DMS53 treated with DMSO at 0.1 percent for 48 hours (cell line): ENCODE measurements around the gene ZNF784.

Source experiments
- DNase-seq: peaks from one replicate; lab custom pipeline; 2025; ENCODE audit not compliant: unreplicated experiment; lab: John Stamatoyannopoulos, UW

Gene ZNF784

DNA sequence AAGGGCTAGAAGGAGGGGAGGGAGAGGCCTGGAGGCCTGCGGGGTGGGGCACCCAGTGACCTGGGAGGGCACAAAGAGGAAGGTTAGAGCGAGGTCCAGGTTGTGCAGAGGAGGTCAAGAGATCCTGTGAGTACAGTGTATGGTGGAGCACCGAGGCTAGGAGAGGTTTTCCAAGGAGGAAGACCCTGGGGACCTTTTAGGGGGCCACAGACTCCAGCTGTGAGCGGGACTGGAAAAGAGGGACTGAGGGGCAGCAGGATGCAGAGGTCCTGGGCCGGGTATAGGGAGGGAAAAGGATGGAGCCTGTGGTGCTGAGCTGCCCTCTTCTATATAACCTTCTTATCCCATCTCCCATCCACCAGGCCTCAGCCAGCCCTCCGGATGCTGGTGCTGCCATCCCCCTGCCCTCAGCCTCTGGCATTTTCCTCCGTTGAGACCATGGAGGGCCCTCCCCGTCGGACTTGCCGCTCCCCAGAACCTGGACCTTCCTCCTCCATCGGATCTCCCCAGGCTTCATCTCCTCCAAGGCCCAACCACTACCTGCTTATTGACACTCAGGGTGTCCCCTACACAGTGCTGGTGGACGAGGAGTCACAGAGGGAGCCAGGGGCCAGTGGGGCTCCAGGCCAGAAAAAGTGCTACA lies 19.9 kb upstream of the ZNF784 start:
- DNase-seq = no peak

DNA sequence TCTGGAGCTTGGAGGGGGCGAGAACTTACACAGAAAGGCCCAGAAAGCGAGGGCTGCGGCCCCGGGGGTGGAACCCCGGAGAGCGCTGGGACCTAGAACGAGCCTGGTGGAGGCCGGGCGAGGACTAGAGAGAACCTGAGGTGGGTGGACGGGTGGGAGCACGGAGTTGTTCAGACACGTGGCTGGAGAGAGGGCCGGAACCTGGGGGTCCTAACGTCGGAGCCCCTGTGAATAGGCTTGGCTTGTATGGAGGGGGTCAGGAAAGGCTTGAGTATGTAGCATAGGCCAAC lies 19.5 kb upstream of the ZNF784 start:
- no peak for DNase-seq

DNA sequence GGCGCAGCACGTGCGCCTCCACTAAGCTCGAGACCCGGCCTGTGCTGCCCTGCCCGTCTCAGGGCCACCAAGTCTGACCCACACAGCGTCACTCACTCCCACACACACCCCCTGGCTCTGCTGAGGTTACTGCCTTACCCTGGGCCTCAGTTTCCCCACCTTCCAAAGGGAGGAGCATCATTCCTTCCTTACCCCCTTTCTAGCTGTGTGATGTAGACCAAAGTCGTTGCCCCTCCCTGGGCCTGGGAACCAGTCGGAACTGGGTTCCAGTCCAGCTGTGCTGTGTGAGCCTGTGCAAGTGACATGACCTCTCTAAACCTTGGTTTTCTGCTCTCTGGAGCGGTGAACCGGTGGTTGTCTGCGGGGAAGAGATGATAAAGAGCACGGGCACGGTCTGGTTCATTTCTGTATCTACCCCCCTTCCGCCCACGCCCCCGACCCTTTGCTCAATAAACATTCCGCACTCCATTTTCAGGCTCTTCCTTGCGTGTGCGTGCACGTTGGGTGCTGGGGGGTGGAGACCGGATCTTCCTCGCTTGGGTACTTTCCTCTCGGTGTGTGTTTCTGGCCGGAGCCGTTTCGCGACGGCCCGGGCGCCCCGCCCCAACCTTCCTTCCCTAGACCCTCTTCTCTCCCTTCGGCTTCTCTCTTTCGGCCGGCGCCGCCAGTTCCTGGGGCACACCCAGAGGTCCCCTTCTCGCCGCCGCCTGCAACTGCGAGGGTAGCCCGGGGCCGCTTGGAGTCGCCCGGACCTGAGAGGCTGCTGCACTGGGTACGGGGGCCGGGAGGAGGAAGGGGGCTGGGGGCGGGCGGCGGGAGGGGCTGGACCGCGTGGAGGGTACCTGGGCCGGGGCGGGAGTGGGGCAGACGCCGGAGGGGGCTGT lies 18.9 kb upstream of the ZNF784 start, which contains the start of gene ZNF581:
Gene ZNF581, plus strand, starts transcription at position 647 of the 884 bp plus-strand sequence. CDS start 923 bp downstream, outside the sequence.
- DNase-seq = peak; percentile 71

DNA sequence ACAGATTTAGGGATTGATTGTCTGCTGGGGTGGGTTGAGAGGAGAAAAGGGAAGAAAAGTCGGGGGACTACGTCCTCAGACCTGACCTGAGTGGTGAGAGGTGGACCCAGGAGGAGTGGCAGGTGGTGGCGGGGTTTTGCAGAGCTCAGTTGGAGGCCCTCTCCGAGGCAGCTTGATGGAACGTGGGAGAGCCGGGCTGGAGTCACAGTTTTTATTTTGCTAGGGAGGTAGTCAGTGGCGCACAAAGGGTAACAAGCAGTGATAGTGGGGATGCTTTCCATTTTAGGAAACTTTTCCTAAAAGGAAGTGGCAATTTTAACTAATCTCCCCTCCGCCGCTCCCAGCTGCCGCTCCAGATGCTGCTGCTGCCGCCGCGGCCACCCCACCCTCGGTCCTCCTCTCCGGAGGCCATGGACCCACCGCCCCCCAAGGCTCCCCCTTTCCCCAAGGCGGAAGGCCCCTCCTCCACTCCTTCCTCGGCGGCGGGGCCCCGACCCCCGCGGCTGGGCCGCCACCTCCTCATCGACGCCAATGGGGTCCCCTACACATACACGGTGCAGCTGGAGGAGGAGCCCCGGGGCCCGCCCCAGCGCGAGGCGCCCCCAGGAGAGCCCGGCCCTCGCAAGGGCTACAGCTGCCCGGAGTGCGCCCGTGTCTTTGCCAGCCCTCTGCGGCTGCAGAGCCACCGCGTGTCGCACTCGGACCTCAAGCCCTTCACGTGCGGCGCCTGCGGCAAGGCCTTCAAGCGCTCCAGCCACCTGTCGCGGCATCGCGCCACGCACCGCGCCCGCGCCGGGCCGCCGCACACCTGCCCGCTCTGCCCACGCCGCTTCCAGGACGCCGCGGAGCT lies 18.0 kb upstream of the ZNF784 start:
- DNase-seq = peak; percentile 16

DNA sequence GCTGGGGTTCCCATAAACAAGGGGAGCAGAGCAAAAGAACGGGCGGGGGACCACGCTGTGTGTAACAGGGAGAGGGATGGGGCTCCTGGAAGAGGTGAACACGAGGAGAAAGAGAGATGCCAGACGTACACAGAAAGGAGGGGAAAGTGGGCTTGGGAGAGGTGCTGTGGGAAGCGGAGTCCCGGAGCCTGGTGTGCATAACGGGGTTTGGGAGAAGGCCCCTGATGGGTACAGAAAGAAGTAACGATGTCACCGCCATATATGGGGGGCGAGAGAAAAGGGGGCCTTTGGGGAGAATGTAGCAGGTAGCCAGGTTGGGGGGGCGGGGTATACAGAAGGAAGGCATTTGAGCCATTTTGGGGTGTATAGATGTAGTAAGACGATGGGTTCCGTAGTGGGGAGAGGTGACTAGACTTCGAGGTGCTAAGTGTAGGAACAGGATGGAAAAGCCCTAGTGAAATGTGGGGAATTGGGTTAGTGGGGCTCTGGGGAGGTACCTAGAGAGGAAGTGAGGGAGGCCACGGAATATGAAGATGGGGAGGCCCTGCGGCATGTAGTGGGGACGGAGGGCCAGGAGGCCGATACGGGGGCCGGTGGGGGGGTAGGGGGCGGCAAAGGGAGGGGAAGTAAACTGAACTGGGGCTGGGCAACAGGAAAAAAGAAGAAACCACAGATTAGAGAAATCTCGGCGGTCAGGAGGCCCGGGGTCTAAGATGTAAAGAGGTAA lies 17.2 kb upstream of the ZNF784 start:
- DNase-seq = peak; percentile 16

DNA sequence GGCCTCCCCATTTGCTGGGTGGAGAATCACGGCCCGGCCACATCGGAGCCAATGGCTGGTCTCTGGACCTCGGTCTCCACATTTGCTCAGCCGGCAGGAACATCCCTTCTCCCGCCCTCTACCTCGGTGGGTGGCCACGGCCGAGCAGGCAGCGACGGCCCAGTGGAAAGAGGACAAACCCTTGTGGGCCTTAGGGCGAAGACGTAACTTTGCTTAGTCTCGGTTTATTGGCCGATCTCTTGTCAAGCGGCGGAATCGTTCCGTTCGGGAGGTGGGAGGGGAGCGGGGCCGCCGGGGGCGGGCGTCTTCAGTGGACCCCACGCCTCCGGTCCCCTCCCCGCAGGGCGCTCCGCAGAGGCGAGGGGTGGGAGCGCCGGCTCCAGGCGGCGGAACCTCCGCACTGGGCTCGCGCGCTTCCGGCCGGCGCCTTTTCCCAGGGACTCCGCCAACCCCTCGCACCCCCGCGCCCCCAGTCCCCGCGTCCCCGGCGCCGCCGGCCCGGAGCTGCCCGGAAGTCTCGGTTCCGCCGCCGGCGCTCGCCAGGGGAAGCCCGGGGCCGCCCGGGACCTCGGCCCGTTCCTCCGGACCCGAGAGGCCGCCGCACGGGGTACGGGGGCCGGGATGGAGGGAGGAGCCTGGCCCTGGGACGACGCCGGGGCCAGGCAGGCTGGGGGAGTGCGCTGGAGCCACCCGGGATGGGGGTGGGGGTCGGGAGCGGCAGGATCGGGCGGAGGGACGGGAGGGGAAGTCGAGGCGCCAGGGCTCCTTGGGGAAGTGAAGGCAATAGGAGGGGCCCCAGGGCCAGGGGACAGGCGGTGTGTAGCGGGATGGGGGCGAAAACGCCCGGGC lies 16.4 kb upstream of the ZNF784 start, which contains the start of gene ZNF580:
Gene ZNF580, plus strand, starts transcription at position 426 of the 849 bp plus-strand sequence. CDS start 1,507 bp downstream, outside the sequence.
- DNase-seq = peak; percentile 75

DNA sequence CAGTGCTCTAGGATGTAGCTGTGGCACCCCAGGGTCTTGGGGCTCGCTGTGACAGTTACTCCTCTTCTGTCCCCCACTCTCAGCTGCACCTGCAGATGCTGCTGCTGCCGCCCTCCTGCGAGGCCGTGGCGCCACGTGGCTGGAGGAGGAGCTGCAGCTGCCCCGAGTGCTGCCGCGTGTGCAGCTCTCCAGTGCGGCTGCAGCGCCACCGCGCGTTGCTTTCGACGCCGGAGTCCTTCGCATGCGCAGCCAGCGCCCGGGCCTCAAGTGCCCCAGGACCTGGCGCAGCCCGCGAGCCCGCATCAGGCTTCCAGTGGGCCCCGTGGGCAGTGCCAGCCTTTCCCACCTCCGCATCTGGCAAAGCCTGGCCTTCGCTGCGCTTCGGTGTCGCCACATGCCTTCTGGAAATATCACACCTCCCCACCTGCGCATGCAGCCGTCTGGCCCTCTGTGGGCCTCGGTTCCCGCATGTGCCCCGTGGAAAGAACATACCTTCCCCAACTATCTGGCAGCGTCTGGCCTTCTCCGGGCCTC lies 15.7 kb upstream of the ZNF784 start:
- DNase-seq = peak; percentile 82

DNA sequence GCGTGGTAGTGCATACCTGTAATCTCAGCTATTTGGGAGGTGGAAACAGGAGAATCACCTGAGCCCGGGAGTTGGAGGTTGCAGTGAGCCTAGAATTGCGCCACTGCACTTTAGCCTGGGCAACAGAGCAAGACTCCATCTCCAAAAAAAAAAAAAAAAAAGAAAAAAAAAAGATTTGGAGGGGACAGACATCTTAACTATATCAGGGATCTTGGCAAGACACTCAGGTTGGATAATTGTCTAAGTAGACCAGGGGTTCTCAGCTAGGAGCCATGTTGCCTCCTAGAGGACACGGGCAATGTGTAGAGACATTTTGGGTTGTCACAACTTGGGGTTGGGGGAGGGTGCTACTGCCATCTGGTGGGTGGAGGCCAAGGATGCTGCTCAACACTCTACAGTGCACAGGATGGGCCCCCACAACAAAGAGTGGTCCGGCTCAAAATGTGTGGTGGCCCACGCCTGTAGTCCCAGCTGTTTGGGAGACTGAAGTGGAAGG lies 14.5 kb upstream of the ZNF784 start:
- DNase-seq = no peak

DNA sequence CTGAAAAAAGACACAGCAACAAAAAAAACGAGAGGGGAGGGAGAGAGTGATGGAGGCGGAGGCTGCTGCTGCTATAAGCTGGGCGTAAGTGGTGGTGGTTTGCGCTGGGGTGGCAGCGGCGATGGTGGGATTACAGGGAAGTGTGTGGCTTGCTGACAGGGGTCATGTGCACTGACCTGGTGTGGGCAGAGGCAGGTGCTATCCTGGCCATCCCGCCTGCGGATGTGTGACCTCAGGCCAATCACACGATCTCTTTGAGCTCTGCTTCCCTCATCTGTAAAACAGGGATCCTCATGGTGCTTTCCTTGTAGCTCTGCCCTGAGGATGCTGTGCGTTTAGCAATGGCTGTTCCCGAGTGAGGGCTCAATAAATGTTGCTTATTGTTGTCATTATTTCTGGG lies 13.2 kb upstream of the ZNF784 start:
- DNase-seq = no peak

DNA sequence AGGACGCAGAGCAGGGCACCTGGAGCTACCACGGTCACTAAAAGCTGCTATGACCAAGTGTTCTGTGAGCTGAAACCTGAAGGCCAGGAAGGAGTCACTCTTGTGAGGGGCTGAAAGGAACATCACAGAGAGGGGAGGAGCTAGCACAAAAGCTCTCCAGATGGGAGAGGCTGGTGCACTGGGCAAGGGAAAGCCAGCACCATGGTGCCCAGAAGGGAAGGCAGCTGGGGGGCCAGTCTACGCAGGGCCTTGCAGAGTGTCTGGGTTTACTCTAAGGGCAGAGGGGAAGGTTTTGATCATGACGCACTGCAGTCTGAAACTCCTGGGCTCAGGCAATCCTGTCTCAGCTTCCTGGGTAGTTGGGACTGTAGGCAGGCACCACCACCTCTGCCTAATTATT lies 12.4 kb upstream of the ZNF784 start:
- DNase-seq = no peak

DNA sequence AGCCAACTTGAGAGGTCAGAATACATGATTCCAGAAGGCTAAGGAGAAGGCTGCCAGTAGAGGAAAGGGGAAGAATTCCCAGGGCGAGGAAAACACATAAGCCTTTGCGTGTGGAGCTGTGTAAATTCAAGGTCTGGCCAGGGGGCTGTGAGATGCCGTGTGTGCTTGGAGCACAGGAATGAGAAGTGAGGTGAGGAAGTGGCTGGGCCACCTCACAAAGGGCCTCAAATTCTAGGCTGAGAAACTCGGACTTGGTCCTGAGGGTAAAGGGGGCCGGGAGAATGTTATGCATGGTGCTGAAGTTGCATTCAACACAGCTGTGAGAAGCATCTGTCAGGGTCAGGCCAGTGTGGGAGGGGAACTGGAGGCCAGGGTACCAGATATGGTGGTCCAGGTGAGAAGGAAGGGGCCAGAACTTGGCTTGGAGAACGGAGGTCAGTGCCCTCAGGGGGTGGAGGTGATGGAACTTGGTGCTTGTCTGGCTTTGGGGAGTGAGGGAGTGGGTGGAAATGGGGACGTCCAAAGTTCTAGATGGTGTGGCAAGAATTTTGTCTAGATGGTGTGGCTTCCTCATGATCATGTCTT lies 11.6 kb upstream of the ZNF784 start:
- no peak for DNase-seq

DNA sequence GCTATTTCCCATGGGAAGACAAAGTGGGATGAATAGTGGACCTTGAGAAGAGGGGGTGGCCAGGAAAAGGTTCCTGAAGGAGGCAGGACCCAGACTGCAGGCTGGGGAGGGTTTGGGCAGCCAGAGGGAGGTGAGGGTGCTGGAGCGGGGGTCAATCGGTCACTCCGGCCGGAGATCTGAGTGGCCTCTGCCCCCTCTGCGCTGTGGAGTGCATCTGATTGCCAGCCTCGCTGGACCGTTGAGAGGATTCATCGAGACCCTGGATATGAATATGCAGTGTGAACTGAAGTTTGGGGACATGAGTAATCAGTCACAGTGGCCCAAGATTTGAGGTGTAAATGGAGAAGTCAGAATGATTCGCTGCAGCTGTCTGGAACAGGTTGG lies 11.0 kb upstream of the ZNF784 start:
- no peak for DNase-seq

DNA sequence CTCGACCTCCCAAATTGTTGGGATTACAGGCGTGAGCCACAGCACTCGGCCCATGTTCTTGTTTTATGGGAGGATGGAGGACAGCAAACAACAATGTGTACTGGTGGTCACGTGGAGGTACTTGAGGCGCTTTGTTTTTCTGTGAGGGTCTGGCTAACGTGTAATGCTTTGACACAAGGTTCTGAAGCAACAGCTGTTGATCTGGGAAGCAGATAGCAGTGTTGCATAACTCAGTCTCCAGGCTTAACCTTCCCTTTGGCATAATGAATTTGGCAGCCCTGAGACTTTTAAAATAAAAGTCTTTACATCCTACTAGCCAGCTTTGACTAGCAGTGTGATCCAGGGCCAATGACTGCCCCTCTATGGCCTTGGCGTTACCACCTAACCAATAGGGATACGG lies 9.5 kb upstream of the ZNF784 start:
- DNase-seq = no peak

DNA sequence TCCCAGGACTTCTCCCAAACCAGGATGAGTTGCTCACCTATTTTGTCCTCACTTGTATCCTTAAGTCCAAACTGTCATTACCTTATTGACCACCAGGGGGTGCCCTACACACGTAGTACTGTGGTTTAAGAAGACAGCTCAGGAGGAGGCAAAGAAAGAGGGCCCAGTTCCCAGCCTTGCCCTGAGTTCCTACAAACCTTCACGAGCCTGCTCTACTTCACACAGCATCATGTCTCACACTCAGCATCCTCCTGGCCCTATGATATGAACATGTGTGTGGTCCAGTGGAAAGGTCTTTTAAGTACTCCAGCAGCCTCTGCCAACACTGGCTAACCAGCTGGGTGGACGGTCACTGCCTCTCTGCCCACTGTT lies 8.1 kb upstream of the ZNF784 start:
- DNase-seq = peak; percentile 70

DNA sequence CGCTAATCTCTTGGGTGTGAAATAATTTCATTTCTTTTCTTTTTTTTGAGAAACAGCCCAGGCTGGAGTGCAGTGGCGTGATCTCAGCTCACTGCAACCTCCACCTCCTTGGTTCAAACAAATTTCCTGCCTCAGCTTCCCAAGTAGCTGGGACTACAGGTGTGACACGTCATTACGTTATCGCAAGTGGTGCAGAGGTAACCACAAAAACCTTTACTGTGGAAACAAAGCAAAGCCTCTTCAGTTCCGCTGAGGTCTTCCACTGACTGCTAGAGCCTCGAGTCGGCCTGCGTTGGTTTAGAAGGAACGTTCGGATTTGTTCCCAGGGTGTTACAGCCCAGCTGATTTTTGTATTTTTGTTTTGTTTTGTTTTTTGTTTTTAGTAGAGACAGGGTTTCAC lies 2.0 kb upstream of the ZNF784 start:
- no peak for DNase-seq

DNA sequence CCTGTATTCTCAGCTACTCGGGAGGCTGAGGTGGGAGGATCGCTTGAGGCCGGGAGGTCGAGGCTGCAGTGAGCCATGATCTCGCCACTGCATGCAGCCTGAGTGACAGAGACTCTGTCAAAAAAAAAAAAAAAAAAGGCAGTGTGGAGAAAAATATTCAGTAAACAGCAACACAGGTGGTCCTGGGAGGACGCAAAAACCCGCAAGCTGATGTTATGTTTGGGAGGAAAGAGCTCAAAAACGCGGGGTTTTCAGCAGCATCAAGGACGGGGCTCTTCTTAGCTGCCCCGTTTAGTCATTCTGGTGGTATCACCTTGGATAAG lies 599 bp upstream of the ZNF784 start:
- no peak for DNase-seq

DNA sequence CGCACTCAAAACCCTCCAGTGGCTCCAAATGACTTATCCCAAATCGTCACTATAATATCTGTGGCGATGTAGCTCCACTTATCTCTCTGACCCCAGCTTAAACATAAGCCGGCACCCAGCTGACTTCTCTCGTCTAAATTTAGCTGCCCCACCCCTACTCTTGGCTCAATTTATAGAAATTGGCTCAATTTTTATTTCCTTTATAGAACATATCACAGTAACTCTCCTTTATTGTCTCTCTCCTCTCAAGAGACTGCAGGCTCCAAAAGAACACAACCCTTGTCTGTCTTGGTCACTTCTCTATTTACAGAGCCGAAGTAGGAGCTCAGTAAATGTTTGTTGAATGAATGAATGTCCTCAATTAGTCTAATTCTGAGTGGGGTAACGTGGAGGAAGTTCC lies 805 bp downstream of the ZNF784 start:
- no peak for DNase-seq

DNA sequence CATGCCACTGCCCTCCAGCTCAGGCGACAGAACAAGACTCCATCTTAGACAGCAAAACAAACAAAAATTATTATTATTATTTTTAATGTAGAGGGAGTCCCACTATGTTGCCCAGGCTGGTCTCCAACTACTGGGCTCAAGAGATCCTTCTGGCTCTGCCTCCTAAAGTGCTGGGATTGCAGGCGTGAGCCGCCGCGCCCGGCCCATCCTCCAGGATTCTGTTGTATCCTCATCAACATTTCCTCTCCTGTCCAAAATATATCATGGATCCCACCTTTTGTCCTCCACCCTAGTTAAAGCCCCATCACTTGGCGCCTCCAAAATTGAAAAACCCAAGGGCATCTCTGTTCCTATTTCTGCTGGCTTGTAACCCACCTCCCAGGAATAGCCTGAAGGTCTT lies 1.2 kb downstream of the ZNF784 start:
- DNase-seq = no peak

DNA sequence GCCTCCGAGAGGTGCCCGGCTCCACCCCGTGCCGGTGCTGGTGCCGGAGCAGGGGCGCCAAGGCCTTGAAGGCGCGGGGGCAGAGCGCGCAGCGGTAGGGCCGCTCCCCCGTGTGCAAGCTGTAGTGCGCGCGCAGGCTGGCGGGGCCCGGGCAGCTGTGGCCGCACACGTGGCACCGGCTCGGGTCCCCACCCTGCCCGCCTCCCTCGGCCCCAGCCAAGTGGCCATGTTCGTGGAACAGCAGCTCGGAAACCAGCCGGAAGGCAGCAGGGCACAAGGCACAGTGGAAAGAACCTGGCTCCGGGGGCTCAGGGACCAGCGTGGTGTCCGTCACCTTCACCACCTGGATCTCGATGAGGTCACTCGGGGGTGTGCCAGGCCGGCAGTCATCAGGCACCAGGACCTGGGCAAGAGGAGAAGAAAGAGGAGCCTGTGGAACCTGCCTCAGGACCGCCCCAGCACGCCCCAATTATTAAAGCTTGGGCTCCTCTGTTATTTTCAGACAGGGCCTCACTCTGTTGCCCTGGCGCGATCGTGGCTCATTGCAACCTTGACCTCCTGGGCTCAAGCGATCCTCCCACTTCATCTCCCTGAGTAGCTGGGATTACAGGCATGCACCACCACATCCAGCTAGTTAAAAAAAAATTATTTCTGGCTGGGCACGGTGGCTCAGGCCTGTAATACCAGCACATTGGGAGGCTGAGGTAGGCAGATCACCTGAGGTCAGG lies 2.0 kb downstream of the ZNF784 start:
- DNase-seq = no peak
